ENCODE results near the gene NRAP. TPM values are rescaled to one million over a fixed set of nuclear protein-coding genes. Genes with fewer than 3 reads are reported as not detected.

NRAP gene
- total and polyA plus RNA-seq, 2 of the 4 experiments (the other 2 are of a cell fraction): not detected

GRCh38 chr10:113705344-113705652, 41.5 kb upstream of the NRAP start:
- Histone ChIP-seq H2BK5ac (ENCODE audit: low read depth, low read length, poor library complexity, severe bottlenecking) (no peak overlapping the region), H3K4me1 (ENCODE audit: control insufficient read depth, insufficient read depth, low read length) (peaks cover 9% of the 10 kb centered on the region), H3K4me3 (ENCODE audit: insufficient read depth, low read depth, low read length) (no peak overlapping the region), H4K20me1 (ENCODE audit: insufficient read depth, low read length) (peaks cover 10% of the 10 kb centered on the region; the same call in 1 of the 2 replicates), H3K14ac (replicated peaks; ENCODE audit: low read depth, low read length) (no peak overlapping the region), H3K9me3 (ENCODE audit: control insufficient read depth, insufficient read depth, low read length) (no peaks in the 10 kb centered on the region), H3K27ac (ENCODE audit: insufficient read depth, low read length) (no peak overlapping the region), H2AK5ac (ENCODE audit: low read depth, low read length) (no peak overlapping the region), H3K79me1 (ENCODE audit: low read depth in 1 of 2, low read length in 2 of 2) (peaks cover 4 to 26% of the 10 kb centered on the region in 2 experiments; a peak in 3 of 4 replicates), H3K4me2 (ENCODE audit: low read depth, low read length) (no peak overlapping the region), H3K18ac (ENCODE audit: low read depth, low read length) (no peak overlapping the region), H3K23ac (ENCODE audit: low read depth, low read length) (no peak overlapping the region), H2BK20ac (ENCODE audit: low read depth, low read length) (no peak overlapping the region), H3K9me1 (ENCODE audit: insufficient read depth, low read length) (no peaks in the 10 kb centered on the region; the same call in 1 of the 2 replicates), H3K36me3 (ENCODE audit: control insufficient read depth, insufficient read depth, low read length) (peaks cover 4% of the 10 kb centered on the region; the same call in 1 of the 2 replicates), H2AK9ac (replicated peaks; ENCODE audit: low read depth, low read length, poor library complexity) (no peak overlapping the region), H2BK120ac (ENCODE audit: low read depth, low read length) (no peak overlapping the region), H3K27me3 (ENCODE audit: control insufficient read depth, insufficient read depth, low read length) (no peaks in the 10 kb centered on the region), H4K91ac (ENCODE audit: insufficient read depth, low read depth, low read length) (no peak overlapping the region), H4K8ac (ENCODE audit: low read depth in 2 of 2, low read length in 2 of 2) (no peak overlapping the region), H3K56ac (ENCODE audit: extremely low read depth, insufficient read depth, low read length) (no peak overlapping the region), H3K4ac (ENCODE audit: low read depth, low read length) (no peak overlapping the region), H4K5ac (ENCODE audit: low read depth, low read length) (no peak overlapping the region), H2BK15ac (ENCODE audit: low read depth, low read length) (no peak overlapping the region), H2AFZ (replicated peaks; ENCODE audit: low read length, poor library complexity) (no peak overlapping the region), H3K9ac (ENCODE audit: low read depth, low read length) (no peak overlapping the region)
- BruUV-seq (replicated peaks): no TSS peak
- TF ChIP-seq CTCF (conservative IDR thresholded peaks at IDR 0.05; ENCODE audit: low read depth, low read length) (no peak), RCOR1 (IDR thresholded peaks at IDR 0.05; ENCODE audit: insufficient replicate concordance, low read length) (no peak), MAFK (IDR thresholded peaks at IDR 0.05; ENCODE audit: low read depth, low read length) (no peak)
- in situ Hi-C loops (cut with MboI; ENCODE audit: low sequenced_read_pairs) (loop anchor here (5.0 kb wide), 1 partner anchor 397 kb away; no protein-coding TSS in a partner anchor), dilution Hi-C loops (cut with HindIII; ENCODE audit: low sequenced_read_pairs, unreplicated experiment) (no loop called here), intact Hi-C loops (cut with micrococcal nuclease) (loop anchor here (1.0 to 10.0 kb wide), 5 partner anchors 94 to 1420 kb away; partner anchors contain the start of gene CCDC186)
- ATAC-seq (ENCODE audit: low read depth): no peak
- POLR2A ChIA-PET (ENCODE audit: unreplicated experiment): no interaction called here
- CTCF ChIA-PET: interaction anchor here (1.0 kb wide), 2 partner anchors 24 to 395 kb away, joined by 3 read pairs; no protein-coding TSS in a partner anchor
- no peak for DNase-seq
